Breast epithelium (tissue), 4 donors: ENCODE measurements around the gene SIRT7. TPM values are rescaled to one million over a fixed set of nuclear protein-coding genes. Genes with fewer than 3 reads are reported as not detected.

Experiments
- DNase-seq, 2 donors: peaks; one replicate each; pipeline ENCODE4 v3.0.0-alpha.2; 2019; ENCODE audit warnings: low spot score in 2 of 2
- H3K27ac ChIP-seq, 2 donors: fragments of 200-600 bp; sonication (generic) in 1 of 2; one replicate each; pipeline ENCODE4 v1.5.1; 2016 to 2019; ENCODE audit warnings: mild to moderate bottlenecking in 1 of 2
- H3K27me3 ChIP-seq, 2 donors: fragments of 200-600 bp; sonication (generic) in 1 of 2; one replicate each; pipeline versions ENCODE4 v1.5.1 to v1.6.0; 2017 to 2019; ENCODE audit warnings: control low read depth in 1 of 2, mild to moderate bottlenecking in 1 of 2
- H3K36me3 ChIP-seq: fragments of 200-600 bp; one replicate; pipeline ENCODE4 v1.5.1; 2019
- H3K4me1 ChIP-seq, 2 donors: fragments of 200-600 bp; sonication (generic); one replicate each; pipeline ENCODE4 v1.5.1; 2016 to 2019; ENCODE audit warnings: control low read depth in 1 of 2
- H3K4me3 ChIP-seq, 3 donors: fragments of 200-600 bp; sonication (generic); 1 replicate in 2 of 3; 2 replicates in 1 of 3; pipeline ENCODE4 v1.5.1; 2016 to 2019; ENCODE audit warnings: mild to moderate bottlenecking in 3 of 3, moderate library complexity in 2 of 3
- H3K9me3 ChIP-seq, 2 donors: fragments of 200-600 bp; sonication (generic) in 1 of 2; one replicate each; pipeline ENCODE4 v1.5.1; 2016 to 2019; ENCODE audit warnings: control low read depth in 1 of 2
- CTCF ChIP-seq, 3 donors: fragments of 450-650 bp; IDR thresholded peaks; one replicate each; pipeline ENCODE4 v1.5.1; 2016 to 2017; ENCODE audit warnings: antibody characterized with exemption in 3 of 3, mild to moderate bottlenecking in 3 of 3, moderate library complexity in 3 of 3
- POLR2A ChIP-seq: fragments of 450-650 bp; IDR thresholded peaks from one replicate; pipeline ENCODE4 v1.6.1; 2016; ENCODE audit warnings: antibody characterized with exemption, mild to moderate bottlenecking, moderate library complexity
- POLR2AphosphoS5 ChIP-seq, 3 donors: sonication (generic); formaldehyde crosslinking; IDR thresholded peaks; one replicate each; pipeline ENCODE4 v1.6.1; 2017; ENCODE audit warnings: antibody characterized with exemption in 3 of 3
- intact Hi-C: fragments of 100-400 bp; cut with DNase I; formaldehyde crosslinking; loops from one replicate; pipeline ENCODE4 v1.15.1; 2023; ENCODE audit warnings: low total_unique reads
- total RNA-seq, 3 donors: library from RNA; depleted of rRNA; stranded (reverse); fragments of >200 nt; gene quantifications; one replicate each; pipeline ENCODE4 v1.1.0, GENCODE V29; 2016

SIRT7 gene
- total RNA-seq = 10 to 100 TPM; 20.6 to 27.2 (median 25.8) TPM

GRCh38 chr17:81917565-81918332 is at the start of gene SIRT7:
Gene SIRT7, minus strand, starts transcription at chr17:81918176. Its CDS starts 45 bp downstream, at chr17:81918131.
- no peaks in the 10 kb centered on the region for H3K9me3 ChIP-seq
- peaks cover 6 to 9% of the 10 kb centered on the region in 2 donors for H3K4me1 ChIP-seq
- no peaks in the 10 kb centered on the region for H3K36me3 ChIP-seq
- peak within 1 kb of the TSS; percentile 85 to 93 (median 88) for H3K4me3 ChIP-seq
- TF ChIP-seq CTCF (IDR thresholded peaks at IDR 0.05) (no peak), POLR2A (no peak), POLR2AphosphoS5 (IDR thresholded peaks at IDR 0.05) (peak in 2 of 3 donors; percentile 23 to 32)
- DNase-seq = peak in 1 of 2 donors; percentile 48
- H3K27ac ChIP-seq = peak within 1 kb of the TSS; percentile 29 to 61
- no peaks in the 10 kb centered on the region for H3K27me3 ChIP-seq
- intact Hi-C loops = no loop called here

- Histone ChIP-seq H3K9me3 (no peaks in the 10 kb centered on the region), H3K36me3 (no peaks in the 10 kb centered on the region), H3K4me3 (no peak overlapping the region), H3K27ac (no peak overlapping the region), H3K4me1 (peaks cover 8 to 11% of the 10 kb centered on the region in 2 donors), H3K27me3 (peaks cover 0 to 15% of the 10 kb centered on the region in 2 donors)
- DNase-seq = no peak
- intact Hi-C loops = no loop called here
- TF ChIP-seq POLR2AphosphoS5 (IDR thresholded peaks at IDR 0.05) = no peak
- no peak for TF ChIP-seq POLR2A
- no peak for TF ChIP-seq CTCF (IDR thresholded peaks at IDR 0.05)
Measured at GRCh38 chr17:81967244-81967532, 49.2 kb upstream of the SIRT7 start.

- Histone ChIP-seq H3K36me3 (no peaks in the 10 kb centered on the region), H3K4me3 (no peak overlapping the region), H3K27ac (no peak overlapping the region), H3K4me1 (peaks cover 8 to 11% of the 10 kb centered on the region in 2 donors), H3K9me3 (no peaks in the 10 kb centered on the region), H3K27me3 (peaks cover 5 to 21% of the 10 kb centered on the region in 2 donors)
- no peak for TF ChIP-seq POLR2AphosphoS5 (IDR thresholded peaks at IDR 0.05)
- no peak for TF ChIP-seq POLR2A
- TF ChIP-seq CTCF (IDR thresholded peaks at IDR 0.05) = no peak
- DNase-seq = no peak
- intact Hi-C loops = no loop called here
Measured at GRCh38 chr17:81966343-81967243, 48.6 kb upstream of the SIRT7 start.

GRCh38 chr17:81964081-81964849 is 46.3 kb upstream of the SIRT7 start:
- Histone ChIP-seq H3K36me3 (no peaks in the 10 kb centered on the region), H3K27me3 (peaks cover 16 to 36% of the 10 kb centered on the region in 2 donors), H3K27ac (no peak overlapping the region), H3K4me3 (no peak overlapping the region), H3K4me1 (peaks cover 11 to 20% of the 10 kb centered on the region in 2 donors), H3K9me3 (no peaks in the 10 kb centered on the region)
- intact Hi-C loops = no loop called here
- no peak for DNase-seq
- TF ChIP-seq CTCF (IDR thresholded peaks at IDR 0.05) (no peak), POLR2AphosphoS5 (IDR thresholded peaks at IDR 0.05) (no peak), POLR2A (no peak)
